ENCODE measurements around the gene PKDREJ.
"Not testable (repeated sequence)": the region's sequence is repeated elsewhere in the genome, so short reads cannot be mapped to it uniquely, and the experiment has no call there.

- TF ChIP-seq BHLHE40 (IDR thresholded peaks at IDR 0.05; ENCODE audit: borderline replicate concordance); CTBP1 (IDR thresholded peaks at IDR 0.05; ENCODE audit: borderline replicate concordance); HDGF (IDR thresholded peaks at IDR 0.05; ENCODE audit: borderline replicate concordance); FOXM1 (IDR thresholded peaks at IDR 0.05; ENCODE audit: borderline replicate concordance); FOXA1 (IDR thresholded peaks at IDR 0.05); TARDBP (IDR thresholded peaks at IDR 0.05); ARNT (IDR thresholded peaks at IDR 0.05); ELF4 (IDR thresholded peaks at IDR 0.05); SP1 (IDR thresholded peaks at IDR 0.05); NFRKB (IDR thresholded peaks at IDR 0.05); ZNF384 (IDR thresholded peaks at IDR 0.05); L3MBTL2 (conservative IDR thresholded peaks at IDR 0.05); FOXK2 (IDR thresholded peaks at IDR 0.05); SUZ12 (IDR thresholded peaks at IDR 0.05): not testable (repeated sequence)
These were observed 49.7 kb upstream of the PKDREJ start for GRCh38 chr22:46312848-46313247.

Measured in HEK293T (cell line).